Suprapubic skin (tissue), 4 donors: Measurements from ENCODE around the gene FRY.

Source experiments
- EP300 ChIP-seq: sonication (generic); formaldehyde crosslinking; IDR thresholded peaks from one replicate; pipeline ENCODE4 v1.6.1; 2017; ENCODE audit warnings: antibody characterized with exemption
- POLR2A ChIP-seq, 2 donors: fragments of 450-650 bp; IDR thresholded peaks; one replicate each; pipeline ENCODE4 v1.6.1; 2017; ENCODE audit warnings: antibody characterized with exemption in 2 of 2, mild to moderate bottlenecking in 2 of 2, moderate library complexity in 2 of 2
- POLR2AphosphoS5 ChIP-seq, 3 donors: sonication (generic); formaldehyde crosslinking; IDR thresholded peaks; one replicate each; pipeline ENCODE4 v1.6.1; 2017; ENCODE audit warnings: antibody characterized with exemption in 3 of 3
- TF ChIP-seq, protein P1 (sequence below), 2 donors: fragments of 200-600 bp in 1 of 2; fragments of 450-650 bp in 1 of 2; sonication (generic) in 1 of 2; IDR thresholded peaks; one replicate each; pipeline ENCODE4 v1.5.1; 2016 to 2019; ENCODE audit warnings: antibody characterized with exemption in 2 of 2, mild to moderate bottlenecking in 1 of 2, moderate library complexity in 1 of 2

DNA sequence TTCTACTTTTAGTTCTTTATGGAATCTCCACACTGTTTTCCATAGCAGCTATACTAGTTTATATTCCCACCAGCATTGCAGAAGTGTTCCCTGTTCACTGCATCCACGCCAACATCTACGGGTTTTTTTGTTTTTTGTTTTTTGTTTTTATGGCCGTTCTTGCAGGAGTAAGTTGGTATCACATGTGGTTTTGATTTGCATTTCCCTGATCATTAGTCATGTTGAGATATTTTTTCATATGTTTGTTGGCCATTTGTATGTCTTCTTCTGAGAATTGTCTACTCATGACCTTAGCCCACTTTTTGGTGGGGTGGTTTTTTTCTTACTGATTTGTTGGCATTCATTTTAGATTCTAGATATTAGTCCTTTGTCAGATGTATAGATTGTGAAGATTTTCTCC lies 89.7 kb downstream of the FRY start:
- TF ChIP-seq, protein P1, sequence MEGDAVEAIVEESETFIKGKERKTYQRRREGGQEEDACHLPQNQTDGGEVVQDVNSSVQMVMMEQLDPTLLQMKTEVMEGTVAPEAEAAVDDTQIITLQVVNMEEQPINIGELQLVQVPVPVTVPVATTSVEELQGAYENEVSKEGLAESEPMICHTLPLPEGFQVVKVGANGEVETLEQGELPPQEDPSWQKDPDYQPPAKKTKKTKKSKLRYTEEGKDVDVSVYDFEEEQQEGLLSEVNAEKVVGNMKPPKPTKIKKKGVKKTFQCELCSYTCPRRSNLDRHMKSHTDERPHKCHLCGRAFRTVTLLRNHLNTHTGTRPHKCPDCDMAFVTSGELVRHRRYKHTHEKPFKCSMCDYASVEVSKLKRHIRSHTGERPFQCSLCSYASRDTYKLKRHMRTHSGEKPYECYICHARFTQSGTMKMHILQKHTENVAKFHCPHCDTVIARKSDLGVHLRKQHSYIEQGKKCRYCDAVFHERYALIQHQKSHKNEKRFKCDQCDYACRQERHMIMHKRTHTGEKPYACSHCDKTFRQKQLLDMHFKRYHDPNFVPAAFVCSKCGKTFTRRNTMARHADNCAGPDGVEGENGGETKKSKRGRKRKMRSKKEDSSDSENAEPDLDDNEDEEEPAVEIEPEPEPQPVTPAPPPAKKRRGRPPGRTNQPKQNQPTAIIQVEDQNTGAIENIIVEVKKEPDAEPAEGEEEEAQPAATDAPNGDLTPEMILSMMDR (IDR thresholded peaks at IDR 0.05): no peak
- TF ChIP-seq POLR2AphosphoS5 (IDR thresholded peaks at IDR 0.05) (no peak), POLR2A (IDR thresholded peaks at IDR 0.05) (no peak), EP300 (no peak)
